HG03457 (cell line): ENCODE measurements around the gene ARSG.
"Not testable (repeated sequence)": the region's sequence is repeated elsewhere in the genome, so short reads cannot be mapped to it uniquely, and the experiment has no call there.

ENCODE experiments used
- ATAC-seq: cut with Tn5 transposase; IDR thresholded peaks from one replicate; pipeline ENCODE4 v1.9.1; 2021; ENCODE audit warnings: moderate number of reproducible peaks; ENCODE audit not compliant: unreplicated experiment

Gene ARSG

DNA sequence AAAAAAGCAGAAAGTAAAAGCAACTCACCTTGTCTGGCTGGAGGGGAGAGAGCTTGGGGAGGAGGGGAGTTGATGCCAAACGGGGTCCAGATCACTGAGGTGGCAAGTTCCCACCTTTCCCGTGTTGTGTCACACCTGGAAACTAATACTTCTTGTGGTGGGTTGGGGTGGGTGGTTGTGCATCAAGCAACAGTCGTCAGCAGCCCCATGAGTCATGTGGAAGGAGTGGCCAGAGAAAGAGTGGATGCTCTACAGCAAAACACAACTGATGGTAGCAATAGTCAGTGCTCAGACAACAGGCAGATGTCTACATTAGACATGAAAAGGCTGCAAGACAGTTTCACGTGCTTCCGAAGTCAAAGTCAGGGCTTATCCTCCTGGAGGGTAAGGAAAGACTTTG is 35.4 kb downstream of the ARSG start:
- ATAC-seq = no peak

DNA sequence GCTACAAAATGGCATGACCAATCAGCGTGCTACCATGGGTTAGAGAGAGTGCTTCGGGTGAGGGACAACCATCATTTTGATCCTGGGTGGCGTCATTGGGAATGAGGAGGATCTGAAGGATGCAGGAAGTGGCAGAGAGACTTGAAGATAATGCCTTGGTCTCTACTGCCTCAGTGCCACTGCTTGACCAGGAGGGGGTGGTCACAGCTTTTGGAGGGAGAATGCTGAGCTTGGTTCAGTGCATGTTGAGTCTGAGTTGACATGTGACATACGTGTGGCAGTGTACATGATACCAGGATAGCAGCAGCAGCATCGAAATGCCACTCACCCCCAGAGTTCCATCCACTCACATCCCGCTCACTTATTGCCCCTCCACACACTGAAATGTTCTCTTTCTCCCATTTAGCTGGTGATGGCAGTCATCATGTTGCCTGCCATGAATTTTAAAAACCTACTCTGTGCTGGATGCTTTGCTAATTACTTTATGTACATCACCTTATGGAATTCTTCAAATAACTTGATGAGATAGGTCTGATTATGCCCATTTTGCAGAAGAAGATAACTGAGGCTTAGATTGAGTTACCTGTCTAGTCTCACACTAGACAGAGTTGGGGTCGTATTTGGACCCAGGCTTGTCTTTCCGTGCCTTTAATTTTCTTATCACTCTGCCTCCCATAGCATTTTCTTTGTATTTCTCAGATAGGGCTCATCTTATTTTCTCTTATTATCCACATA is 36.7 kb downstream of the ARSG start:
- ATAC-seq = no peak

DNA sequence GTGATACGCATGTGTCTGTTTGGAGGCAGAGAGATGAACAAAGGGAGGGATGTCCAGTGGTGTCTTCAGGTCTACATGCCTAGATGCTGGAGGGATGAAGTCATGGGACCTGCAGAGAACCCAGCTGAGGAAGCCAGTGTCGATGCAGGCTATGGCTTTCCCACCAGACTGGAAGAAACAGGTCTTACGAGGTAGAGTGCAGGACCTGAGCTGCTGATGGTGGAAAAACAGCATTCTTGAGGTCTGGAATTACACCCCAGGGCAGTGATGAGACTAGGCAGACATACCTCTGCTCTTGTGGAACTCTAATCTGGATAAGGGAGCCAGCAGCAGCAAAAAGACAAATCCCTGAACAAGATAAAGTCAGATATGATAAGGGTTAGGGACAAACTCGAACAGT is 37.4 kb downstream of the ARSG start:
- ATAC-seq = no peak

DNA sequence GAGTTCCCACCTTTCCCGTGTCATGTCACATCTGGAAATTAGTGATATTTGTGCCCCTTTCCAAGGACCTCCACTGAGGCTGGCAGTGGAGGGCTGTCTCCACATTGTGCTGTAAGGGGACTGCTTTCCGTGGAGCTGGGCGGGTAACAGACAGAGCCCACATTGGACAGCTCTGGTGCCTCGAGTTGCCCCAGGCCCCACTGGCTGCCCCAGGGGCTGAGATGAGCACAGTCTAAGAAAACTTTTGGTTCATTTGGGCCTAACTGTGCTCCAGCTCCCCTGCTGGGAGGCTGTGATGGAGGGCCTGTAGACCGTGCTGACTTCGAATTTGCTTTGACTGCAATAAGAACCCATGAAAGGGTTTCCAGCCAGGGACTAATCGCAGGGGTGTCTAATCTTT is 38.0 kb downstream of the ARSG start:
- no peak for ATAC-seq

DNA sequence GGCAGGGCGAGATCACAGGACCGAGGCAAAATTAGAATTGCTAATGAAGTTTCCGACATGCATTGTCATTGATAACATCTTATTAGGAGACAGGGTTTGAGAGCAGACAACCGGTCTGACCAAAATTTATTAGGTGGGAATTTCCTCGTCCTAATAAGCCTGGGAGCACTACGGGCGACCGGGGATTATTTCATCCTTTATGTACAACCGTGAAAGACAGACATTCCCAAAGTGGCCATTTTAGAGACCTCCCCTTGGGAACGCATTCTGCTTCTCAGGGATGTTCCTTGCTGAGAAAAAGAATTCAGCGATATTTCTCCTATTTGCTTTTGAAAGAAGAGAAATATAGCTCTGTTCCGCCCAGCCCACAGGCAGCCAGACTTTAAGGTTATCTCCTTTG is 40.6 kb downstream of the ARSG start:
- ATAC-seq = not testable (repeated sequence)

DNA sequence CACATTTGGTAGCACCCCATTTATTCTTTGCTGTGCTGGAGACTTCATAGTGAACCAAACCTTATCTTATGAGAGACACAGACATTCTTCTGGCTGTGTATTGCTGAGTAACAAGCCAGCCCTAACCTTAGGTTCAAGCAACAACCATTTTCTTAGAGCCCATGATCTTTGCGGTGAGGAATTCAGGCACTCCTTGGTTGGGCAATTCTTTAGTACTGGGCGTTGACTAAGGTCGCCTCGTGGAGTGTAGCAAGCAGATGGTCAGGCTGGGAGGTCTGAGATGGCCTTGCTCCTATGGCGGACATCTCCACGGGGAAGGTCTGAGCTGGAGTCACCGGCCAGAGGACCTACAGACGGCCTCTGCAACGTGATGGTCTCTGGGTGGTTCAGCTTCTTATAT is 43.1 kb downstream of the ARSG start:
- ATAC-seq = no peak

DNA sequence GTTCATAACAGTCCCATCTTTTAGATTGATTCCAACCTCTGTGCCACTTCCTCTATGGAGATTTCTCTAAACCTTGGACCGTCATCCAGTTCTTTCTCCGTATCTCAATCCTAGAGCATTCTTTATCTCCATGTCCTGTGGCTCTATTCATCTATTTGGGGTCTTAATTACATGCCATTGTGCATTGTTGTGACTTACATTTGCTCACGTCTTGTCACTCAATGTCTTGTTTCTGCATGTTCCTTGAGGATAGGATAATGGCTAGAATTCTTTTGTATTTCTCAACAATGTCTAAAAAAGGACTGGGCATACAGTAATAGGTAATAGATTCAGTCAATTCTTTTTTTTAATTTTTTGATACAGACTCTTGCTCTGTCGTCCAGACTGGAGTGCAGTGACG is 50.2 kb downstream of the ARSG start:
- ATAC-seq = no peak

DNA sequence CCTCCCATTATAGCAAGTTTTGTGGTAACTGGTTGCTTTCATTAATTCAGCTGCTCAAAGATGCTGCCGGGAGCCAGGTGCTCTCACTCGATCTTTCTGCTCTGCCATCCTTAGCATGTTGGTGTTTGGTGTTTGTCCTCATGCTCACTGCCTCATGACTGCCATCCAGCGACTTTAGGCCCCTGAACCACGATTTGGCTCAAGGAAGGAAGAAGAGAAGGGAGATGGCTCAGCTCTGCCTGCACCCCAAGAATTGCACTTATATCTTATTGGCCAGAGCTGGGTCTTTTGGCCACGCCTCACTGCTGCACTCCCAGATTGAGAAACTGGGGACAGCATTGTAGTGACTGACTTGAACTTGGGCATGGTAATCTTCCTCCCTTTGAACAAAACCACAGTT is 52.7 kb downstream of the ARSG start:
- ATAC-seq = no peak

DNA sequence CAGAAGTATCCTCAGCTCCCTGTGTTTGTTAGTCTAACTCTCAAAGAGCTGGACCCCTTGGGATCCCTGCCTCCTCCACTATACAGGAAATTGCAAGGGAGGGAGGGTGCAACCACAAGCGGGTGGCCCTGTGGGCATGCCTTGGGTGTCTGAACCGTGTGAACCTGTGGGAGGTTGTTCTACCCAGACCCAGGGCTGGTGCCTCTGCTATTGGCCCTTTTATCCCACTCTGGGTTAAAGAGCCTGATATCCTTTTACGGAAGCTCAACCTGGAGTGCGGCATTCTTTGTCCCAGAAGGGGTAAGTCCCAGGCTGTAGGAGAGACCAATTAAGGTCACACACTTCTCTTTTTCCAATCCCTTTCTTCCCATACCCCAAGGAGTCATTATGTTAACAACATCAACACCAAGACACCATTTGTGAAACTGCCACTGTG is 53.4 kb downstream of the ARSG start:
- no peak for ATAC-seq

DNA sequence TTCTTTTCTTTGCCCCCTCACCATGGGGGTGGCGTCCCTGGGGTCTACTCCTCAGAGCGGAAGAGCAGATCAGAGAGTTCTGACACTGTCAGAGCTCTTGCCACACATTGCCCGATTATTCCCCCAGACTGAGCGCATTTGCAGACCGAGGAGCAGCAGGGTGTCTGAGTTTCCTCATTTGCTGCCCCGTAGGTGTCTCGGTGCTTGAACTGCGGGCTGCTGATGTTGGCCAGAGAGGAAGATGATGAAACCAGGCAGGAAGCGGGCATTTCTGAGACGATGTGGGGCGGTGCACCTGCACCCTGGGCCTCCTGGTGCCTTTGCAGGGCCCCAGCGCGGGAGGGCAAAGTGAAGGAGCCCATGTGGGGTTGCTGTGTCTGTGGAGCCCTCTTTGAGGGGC is 55.2 kb downstream of the ARSG start:
- no peak for ATAC-seq

DNA sequence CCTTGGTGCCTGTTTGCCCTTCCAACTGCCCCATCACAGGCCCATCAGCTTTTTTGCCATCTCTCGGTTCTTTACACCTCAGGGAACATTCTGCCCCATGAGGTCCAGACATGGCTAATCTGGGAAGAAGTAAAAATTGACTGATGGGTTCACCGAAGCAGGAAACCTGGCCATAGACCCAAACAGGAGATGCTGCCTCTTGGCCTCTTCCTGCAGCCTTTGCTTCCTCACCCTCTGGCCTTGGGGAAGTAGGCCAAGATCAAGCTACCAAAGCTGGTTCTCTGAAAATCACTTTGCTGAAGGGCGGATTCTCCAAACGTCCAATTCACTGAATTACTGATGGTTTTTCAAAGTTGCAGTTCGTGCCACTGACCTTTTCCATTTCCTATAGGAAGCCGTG is 56.1 kb downstream of the ARSG start:
- ATAC-seq = no peak

DNA sequence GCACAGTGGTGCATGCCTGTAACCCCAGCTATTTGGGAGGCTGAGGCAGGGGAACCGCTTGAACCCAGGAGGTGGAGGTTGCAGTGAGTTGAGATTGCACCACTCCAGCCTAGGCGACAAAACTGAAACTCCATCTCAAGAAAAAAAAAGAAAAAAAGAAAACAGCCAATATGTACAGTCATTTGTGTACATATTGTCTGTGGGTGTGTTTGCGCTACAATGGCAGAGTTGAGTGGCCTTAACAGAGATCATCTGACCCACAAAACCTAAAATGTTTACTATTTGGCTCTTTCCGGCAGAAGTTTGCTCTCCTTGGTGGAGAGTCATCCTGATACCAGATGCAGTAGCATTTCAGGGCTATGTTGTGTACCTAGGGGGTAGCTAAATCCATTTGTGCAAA is 57.9 kb downstream of the ARSG start:
- no peak for ATAC-seq

DNA sequence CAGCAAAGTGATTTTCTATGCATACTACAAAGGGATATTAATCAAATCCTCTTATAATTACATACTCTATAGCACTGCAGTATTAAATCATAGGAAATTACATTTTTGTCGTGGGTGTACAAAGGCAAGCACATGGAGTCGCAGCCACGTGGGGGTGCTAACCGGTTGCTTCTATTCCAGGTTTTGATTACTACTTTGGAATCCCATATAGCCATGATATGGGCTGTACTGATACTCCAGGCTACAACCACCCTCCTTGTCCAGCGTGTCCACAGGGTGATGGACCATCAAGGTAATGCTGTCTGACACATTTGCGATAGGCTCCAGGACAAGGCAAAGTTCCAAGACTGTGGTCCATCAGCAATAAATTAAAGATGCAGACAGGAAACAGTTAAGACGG is 60.1 kb downstream of the ARSG start:
- ATAC-seq = no peak

DNA sequence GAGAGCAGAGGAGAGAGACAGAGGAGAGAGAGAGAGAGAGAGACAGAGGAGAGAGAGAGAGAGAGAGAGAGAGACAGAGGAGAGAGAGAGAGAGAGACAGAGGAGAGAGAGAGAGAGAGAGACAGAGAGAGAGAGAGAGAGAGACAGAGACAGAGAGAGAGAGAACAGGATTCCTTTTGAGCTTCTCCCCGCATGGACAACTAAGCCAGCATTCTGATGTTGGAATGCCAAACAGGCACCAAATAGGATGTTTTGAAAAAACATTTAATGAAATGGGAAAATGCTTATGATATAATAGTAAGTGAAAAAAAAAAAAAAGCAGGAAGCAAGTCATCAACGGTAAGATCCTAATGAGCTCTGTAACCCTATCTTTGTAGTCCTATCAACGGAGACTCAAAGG is 60.7 kb downstream of the ARSG start:
- ATAC-seq = no peak

DNA sequence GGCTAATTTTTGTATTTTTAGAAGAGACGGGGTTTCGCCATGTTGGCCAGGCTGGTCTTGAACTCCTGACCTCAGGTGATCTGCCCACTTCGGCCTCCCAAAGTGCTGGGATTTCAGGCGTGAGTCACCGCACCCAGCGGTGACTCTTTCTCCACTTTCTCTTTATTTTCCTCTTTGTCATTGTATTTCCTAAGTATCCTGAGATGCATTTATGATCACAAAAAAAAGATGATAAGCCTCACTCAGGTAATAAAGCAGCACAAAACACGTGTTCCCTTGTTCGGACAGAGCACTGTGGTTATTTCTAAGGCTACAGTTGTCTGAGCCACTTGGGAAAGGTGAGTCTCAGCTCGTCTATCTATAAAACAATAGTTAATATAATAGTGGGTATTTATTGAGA is 61.4 kb downstream of the ARSG start:
- not testable (repeated sequence) for ATAC-seq

DNA sequence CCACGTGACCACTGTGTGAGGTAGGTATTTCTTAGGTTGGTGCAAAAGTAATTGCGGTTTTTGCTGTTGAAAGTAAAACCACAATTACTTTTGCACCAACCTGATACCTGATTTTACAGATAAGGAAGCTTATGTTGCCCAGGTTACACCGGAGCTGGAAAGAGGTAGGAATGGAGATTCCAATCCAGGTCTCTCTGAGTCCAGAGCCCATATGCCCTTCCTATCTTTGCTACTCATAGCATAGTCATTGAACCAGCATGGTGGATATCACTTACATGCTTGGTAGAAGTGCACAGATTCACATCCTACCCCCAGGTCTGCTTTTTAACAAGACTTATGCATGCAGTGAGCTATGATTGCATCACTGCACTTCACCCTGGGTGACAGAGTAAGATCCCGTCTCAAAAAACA is 61.8 kb downstream of the ARSG start:
- no peak for ATAC-seq

DNA sequence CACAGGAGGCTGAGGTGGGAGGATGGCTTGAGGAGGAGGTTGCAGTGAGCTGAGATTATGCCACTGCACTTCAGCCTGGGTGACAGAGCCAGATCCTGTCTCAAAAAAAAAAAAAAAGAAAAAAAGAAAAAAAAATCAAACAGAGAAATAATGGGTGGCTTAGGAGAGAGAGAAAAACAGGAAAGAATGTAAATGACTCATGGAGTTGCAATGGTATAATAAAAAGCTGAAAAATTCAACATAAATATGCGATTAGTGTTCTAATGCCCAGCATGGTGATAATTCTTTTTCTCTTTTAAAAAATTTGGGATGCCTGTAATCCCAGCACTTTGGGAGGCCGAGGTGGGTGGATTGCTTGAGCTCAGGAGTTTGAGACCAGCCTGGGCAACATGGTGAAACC is 63.0 kb downstream of the ARSG start:
- not testable (repeated sequence) for ATAC-seq

DNA sequence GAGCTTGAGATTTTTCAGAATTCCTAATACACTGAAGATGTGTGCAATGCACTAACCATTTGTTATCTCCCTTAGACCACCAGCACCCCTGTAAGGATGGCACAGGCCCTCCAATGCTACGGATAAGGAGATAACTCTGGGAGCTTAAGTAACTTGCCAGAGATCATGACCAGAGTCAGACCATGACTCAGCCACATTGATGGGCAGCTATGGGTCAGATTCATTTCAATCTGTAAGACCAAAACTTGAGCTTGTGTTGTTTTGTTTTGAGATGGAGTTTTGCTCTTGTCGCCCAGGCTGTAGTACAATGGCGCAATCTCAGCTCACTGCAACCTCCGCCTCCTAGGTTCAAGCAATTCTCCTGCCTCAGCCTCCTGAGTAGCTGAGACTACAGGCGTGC is 63.8 kb downstream of the ARSG start:
- ATAC-seq = not testable (repeated sequence)

DNA sequence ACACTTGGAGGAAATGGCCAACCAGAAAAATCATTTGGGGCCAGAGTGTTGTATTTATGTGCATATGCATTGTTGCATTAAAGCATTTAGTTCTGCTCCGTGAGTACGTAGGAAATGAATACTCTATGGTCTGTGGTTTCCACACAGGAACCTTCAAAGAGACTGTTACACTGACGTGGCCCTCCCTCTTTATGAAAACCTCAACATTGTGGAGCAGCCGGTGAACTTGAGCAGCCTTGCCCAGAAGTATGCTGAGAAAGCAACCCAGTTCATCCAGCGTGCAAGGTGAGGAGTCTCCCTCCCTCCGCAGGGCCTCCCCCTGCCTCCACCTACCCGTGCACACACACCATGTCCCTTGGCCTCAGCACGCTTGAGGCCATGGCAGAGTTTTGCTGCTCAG is 65.2 kb downstream of the ARSG start:
- ATAC-seq = no peak

DNA sequence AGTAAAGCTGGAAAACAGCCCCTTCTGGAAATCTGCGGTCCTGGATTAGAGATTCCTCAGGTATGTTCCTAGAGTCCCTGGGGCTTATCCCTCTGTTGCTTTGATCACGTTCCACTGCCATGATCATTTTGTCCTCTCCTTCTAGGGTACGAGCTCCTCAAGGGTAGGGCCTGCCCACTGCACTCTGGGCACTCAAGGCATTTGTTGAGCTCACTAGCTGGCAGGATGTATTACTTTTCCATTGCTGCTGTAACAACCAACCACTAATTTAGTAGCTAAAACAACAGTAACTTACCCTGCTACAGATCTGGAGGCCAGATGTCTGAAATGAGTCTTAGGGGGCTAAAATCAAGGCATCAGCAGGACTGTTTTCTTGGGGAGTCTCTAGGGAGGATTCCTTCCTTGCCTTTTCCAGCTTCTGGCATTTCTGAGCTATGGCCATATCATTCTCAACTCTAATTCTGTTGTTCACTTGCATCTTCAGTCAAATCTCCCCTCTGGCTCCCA is 65.7 kb downstream of the ARSG start:
- no peak for ATAC-seq

DNA sequence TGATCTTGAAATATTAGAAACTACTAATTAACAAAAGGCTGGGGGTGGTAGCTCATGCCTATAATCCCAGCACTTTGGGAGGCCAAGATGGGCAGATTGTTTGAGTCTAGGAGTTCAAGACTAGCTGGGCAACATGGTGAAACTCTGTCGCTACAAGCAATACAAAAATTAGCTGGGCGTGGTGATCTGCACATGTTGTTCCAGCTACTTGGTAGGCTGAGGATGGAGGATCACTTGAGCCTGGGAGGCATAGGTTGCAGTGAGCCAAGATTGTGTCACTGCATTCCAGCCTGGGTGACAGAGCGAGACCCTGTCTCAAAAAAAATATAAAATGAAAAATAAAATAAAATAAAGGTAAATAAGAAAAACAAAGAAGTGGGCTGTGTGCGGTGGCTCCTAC is 66.6 kb downstream of the ARSG start:
- no peak for ATAC-seq

DNA sequence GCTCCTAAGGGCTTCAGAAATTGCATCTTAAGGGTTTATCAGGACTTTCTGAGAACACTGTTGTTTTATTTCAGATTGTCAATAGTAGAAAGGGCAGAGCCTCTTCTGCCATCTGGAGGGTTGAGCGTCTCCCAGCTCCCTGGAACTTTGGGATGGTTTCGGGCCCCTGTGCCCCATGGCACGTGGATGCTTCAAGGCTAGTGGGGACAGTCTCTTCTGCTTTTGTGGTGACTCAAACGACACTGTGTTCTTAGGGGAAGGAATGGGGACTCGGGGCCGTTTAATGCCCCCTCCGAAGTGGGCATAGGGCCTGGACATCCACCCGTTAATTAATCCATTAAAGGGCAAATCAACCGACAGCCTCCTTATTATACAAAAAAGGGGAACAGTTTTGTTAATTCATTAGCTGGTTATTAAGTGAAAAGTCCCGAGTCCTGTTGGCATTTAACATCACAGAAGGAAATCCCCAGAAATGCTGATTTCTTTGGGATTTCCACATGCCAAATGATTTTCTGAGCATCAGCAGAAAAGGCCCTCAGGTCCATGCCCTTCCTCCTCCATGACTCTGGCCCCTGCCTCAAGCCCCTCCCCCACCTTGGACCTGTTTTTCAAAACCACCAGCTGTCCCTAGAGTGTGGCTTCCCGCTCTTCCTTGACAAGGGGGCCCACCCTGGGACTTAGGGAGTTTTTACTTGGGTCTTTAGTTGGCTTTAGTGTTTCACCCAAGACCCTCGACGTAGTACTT is 68.7 kb downstream of the ARSG start:
- no peak for ATAC-seq
